SH-SY5Y (cell line): ENCODE measurements around the gene LTA4H.

Source experiments
- GATA2 ChIP-seq: IDR thresholded peaks from 2 replicates; pipeline ENCODE4 v1.6.1; 2011; ENCODE audit warnings: mild to moderate bottlenecking, low read depth, low read length
- GATA3 ChIP-seq: IDR thresholded peaks from 2 replicates; pipeline ENCODE4 v1.6.1; 2011; ENCODE audit warnings: low read depth, mild to moderate bottlenecking, low read length, moderate library complexity

DNA sequence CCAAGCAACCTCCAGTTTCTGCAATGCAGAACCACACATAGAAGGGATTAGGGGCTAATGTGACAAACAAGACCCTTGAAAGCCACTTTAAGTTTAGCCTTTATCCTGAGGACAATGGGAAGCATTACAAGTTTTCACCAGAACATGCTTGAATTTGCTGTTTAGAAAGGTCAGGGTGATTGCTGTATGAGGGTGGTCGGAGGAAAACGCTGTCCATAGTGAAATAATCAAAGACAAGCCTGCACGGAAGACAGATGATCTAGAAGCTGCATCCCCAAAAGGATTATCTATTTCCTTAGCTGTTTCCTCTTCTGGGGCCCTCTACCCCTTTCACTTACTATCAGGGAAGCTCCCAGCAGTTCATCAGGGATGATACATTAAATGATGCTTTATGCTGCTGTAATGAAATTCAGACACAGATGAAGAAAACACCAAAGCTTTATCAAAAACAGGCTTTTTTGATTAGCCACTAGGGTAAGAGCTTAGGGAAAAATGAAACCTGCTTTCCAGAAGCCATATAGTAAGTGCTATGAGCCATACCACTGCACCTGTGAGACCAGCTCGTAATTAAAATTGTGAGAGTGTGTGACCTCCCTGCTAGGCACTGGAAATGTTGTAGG lies 45.8 kb downstream of the LTA4H start:
- TF ChIP-seq GATA2 (no peak), GATA3 (no peak)
